Frontal cortex (tissue), 4 donors: ENCODE data around the gene ATG4B. TPM values are rescaled to one million over a fixed set of nuclear protein-coding genes. Genes with fewer than 3 reads are reported as not detected.
"Not testable (repeated sequence)": the region's sequence is repeated elsewhere in the genome, so short reads cannot be mapped to it uniquely, and the experiment has no call there.

Source experiments
- DNase-seq, 2 donors: peaks; one replicate each; pipeline ENCODE4 v3.0.0; 2012; ENCODE audit warnings: low spot score in 2 of 2
- FAIRE-seq: peaks from 2 replicates; lab custom pipeline; 2012; peaks lifted over from hg19 to GRCh38; lab: Jason Lieb, UNC
- total RNA-seq: library from RNA; depleted of rRNA; stranded (reverse); fragments of >200 nt; gene quantifications from one replicate; pipeline ENCODE4 v1.2.3, GENCODE V29; 2014
- donor health status: control.
- donor health status: control.
- donor health status: control.

Gene ATG4B
- total RNA-seq, 1 donor from 2014 or later, result 39.1 TPM

DNA sequence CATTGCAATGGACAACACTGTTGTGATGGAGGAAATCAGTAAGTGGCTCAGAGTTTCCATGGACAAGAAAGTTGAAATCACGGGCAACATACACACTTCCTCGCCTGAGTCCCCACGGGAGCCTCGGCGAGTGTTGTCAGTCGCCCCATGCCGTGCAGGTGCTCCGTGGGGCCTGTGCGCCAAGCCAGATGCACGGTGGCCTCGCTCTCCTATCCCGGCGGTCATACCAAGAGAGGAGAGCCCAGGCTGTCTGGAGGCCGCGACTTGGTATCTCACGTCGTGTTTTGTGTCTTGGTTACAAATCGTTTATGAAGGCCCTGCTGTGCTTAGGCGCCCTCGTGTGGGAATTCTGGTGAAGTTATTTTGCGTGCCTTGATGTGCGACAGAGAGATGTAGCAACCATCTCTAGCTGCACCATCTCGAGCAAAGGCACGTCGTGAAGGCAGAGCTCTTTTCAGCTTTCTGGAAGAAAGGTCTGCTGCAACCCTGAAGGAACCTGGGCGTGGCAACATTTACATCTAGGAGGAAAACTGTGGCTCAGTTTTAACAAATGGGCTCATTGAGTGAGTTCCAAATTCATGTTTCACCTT is 21.8 kb downstream of the ATG4B start:
- FAIRE-seq (no peak), DNase-seq (peak in 1 of 2 donors; percentile 68)

DNA sequence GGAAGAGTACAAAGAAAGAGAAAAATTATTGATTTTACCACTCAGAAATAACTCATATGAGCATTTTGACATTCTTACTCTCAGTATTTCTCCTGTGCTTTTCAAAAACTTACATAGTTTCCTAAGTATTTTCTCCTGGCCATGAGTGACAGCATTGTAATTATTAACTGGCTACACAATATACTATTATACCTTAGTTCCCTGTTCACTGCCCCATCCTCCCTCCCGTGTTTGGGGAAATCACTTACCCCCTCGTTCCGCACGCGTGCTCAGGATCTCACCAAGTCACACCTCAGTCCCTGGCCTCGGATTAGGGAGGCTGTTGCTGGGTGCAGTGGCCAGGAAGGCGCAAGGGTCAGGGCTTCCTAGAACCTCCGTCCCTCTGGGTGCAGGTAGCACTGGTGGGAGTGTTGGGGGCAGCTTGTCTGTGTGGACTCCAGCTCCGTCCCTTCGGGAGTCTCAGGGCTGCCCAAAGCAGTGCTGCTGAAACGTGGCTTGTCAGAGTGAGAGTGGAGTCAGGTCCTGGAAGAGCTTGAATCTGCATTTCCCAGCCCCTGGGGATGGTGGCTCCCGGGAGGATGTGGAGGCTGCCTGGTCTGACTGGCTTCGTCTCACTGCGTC is 23.2 kb downstream of the ATG4B start:
- DNase-seq, result no peak
- no peak for FAIRE-seq

DNA sequence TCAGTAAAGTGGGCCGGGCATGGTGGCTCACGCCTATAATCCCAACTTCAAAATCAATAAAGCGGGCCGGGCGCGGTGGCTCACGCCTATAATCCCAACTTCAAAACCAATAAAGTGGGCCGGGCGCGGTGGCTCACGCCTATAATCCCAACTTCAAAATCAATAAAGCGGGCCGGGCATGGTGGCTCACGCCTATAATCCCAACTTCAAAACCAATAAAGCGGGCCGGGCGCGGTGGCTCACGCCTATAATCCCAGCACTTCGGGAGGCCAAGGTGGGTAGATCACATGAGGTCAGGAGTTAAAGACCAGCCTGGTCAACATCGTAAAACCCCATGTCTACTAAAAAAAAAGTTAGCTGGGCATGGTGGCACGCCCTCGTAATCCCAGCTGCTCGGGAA is 25.2 kb downstream of the ATG4B start:
- FAIRE-seq, result not testable (repeated sequence)

DNA sequence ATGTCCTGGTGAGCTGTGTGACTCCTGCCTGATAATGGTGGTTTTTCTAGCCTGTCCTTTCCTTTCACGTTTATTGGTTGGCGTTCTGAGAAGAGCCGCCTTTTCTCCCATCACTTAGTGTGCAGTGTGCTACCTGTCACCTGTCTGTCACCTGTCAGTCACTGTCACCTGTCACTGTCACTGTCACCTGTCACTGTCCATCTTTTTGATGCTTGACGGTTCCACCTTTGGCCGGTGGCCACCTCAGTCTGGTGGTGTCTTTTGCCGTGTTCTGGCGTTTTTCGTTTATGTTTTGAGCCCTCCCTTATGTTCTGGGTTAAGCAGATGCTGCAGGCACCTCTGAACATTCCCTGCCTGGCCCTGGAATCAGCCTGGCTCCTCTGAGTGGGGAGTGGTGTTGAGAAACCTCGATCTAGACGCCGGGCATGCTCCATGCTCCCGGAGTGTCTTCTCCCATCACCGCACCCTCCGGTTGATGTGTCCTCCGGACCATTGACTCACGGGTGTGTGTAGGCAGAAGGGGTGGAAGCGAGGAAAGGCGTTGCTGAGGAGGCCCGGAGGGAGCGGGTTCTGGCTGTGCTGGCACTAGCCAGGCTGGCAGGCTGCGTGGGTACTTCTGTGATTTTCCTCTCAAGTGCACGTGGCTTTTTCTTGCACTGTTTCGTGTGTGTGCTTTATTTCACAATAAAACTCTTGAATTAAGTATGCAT is 28.4 kb downstream of the ATG4B start:
- DNase-seq (no peak), FAIRE-seq (no peak)

More for the DNA sequence above, 25.2 kb downstream of the ATG4B start:
- not testable (repeated sequence) for DNase-seq

DNA sequence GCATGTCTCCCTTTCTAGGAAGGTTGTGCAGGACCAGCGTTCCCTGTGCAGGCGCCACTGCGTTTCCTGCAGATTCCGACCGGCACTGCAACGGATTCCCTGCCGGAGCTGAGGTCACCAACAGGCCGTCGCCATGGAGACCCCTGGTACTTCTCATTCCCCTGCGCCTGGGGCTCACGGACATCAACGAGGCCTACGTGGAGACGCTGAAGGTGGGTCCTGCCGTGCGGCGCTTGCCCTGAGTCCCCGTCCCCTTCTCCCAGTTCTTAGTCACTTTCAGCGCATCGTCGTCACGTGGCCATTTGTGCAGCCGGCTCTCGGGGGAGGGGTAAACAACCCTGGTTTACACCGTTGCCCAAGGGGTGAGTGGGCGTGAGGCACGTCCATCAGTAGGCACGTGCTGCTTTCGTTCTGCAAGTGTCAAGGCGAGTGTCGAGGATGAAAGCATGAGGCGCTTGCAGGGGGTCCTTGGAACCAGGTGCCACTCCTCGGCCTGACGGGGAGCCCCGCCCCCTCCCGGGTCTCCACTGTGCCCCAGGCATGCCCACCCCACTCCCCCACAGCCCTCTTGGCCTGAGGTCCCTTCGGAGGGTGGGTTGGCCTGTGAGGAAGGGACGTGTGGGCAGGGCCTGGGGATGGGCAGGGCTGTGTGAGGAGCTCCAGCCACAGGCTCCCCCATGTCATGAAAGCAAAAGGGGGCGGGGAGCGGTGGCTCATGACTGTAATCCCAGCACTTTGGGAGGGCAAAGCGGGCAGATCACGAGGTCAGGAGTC is 29.3 kb downstream of the ATG4B start:
- DNase-seq (no peak), FAIRE-seq (no peak)

DNA sequence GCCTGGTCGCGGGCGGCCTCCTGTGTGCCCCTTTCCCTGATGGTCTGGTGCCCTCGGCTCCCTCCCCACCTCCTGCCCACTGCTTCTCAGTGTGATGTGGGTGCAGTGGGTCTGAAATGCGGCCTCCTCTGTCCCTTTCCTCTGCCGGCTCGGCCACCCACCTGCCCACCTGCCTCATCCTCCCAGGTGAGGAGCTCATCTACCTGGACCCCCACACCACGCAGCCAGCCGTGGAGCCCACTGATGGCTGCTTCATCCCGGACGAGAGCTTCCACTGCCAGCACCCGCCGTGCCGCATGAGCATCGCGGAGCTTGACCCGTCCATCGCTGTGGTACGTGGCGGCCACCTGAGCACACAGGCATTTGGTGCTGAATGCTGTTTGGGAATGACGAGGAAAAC is 30.9 kb downstream of the ATG4B start:
- no peak for FAIRE-seq
- DNase-seq, result no peak

DNA sequence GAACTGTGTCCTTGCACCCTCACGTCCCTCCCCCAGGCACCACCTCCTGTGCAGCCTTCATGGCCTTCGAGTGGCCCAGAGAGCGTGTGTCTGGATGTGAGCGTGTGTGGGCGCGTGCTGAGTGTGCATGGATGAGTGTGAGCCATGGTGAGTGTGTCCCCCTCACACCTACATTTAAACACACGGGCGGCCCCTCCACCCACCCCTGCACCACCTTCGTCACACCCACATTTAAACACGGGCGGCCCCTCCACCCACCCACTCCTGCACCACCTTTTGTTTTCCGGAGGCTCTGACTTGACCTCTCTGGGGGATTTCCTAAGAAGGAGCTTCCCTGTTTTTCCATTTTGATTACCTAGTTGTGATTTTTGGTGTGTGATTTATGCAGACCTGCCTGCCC is 31.3 kb downstream of the ATG4B start:
- FAIRE-seq (no peak), DNase-seq (no peak)

DNA sequence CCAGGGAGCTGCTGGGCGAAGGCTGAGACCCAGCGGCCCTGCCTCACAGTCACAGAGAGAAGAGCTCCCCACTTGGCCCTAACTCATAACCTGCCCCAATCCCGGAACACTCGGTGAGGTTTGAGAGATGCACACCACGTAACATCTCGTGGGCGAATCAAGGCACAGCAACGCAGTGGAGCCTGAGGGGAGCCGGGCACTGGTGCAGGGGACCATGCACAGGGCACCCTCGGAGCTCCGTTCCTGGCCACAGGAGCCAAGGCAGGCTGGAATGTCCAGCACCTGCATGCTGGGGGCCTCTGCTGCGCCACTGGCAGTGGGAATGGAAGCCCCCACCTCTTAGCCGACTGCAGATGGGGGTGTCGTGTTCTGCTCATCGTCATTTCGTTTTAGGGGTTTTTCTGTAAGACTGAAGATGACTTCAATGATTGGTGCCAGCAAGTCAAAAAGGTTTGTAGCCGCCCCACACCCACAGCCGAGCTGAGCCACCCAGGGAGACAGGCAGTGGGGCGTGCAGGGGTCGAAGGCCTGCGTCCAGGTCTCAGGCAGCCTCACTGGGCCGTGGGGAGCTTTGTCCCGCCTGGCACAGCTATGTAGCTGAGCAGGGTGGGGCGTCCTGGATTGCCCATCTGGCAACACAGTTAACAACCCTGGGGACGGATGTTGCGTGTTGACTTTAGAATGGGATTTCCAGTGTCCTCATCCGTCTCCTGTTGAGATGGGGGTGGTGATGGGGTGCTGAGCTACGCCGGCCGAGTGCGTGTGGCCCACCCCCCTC is 33.0 kb downstream of the ATG4B start:
- DNase-seq (no peak), FAIRE-seq (no peak)

DNA sequence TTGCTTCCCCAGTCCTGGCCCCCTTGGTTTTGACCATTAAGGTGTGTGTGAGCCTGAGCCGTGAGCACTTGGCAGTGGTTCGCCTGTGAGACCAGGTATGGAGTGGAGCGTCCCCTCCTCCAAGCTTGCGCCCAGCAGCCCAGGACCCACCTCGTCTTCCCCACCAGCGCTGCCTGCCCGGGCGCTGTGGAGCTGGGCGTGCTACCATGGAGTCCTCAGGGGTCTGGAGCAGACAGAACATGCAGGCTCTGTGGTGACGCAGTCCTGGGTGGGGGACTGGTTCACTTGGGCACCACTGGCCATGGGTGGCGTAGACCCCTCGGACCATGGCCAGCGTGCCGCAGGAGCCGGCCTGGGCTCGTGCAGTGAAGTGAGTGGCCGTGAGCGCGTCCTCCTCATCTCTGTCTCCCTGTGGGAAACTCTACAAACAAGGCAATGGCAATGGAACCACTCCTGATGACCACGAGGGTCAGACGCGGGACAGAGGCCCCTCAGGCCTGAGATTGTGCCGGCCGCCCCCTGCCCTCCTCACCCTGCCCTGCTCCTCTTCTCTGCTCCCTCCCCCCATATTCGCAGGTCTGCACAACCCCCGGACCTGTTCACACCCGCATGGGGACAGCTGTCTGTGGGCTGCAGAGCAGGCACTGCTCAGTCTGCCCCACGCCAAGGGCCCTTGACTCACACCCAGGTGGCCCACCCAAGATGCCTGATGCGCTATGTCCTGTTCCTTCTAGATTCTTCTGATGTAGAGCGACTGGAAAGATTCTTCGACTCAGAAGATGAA is 34.2 kb downstream of the ATG4B start:
- FAIRE-seq, result no peak

DNA sequence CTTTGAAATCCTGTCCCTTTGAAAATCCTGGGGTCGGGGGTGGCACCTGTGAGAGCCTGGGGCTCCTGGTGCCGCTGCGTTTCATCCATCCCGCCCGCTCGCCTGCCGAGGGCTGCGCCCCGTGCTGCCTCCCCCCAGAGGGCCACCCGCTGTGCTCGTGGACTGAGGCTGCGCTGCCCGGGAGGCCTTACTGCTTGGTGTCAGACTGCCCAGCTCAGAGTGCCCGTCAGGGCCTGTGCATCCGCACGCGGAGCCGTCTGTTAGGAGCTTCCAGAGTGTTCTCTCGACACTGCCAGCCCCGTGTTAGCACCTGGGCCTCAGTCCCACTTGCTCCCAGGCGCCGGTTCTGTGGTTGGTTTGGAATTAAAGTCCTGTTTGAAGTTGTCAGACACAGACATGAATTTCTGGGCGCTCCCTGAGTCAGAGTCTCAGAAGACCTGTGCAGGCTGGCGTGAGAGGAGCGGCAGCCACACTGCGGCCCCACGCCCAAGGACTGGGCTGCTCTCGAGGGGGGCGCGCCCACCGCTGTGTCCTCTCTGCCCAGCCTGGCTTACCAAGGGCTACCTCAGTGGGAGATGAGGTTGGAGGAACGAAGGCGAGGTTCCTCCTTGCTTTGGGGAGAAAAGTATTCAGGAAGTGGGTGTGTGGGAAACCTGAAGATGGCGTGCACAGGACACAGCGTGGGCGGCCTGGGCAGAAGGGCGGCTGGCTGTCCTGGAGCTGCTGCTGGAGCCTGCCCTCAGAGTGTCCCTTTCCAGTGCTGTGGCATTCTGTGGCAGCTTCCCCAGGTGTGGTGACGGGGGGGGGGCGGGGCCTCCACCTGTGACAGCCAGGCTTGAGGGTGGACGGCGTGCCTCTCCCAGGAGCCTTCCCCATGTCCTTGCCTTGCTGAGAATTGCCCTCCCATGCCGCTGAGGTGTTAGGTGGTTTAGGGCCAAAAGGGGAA is 35.0 kb downstream of the ATG4B start:
- FAIRE-seq (no peak), DNase-seq (no peak)

More for the DNA sequence above, 34.2 kb downstream of the ATG4B start:
- no peak for DNase-seq

DNA sequence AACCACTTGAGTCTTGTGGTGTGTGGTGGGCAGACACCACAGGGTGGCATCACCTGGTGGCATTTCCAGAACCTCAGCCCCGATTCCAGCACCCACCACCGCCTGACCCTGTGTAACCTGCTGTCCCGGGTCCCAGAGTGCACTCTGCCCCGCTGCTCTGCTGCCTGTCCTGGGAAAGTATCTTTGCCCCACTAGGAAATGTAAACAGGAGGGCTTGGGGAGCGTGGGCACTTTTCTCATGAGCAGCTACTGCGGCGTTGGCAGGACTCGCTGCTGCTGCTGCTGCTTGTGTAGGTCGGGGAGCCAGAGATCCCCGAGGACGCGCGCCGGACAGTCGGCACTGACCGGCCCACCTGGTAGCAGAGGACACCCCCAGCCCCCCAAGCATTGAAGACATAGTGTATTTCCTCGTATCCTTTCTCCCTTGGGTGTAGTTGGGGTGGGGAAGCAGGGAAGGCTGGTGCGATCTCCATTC is 35.7 kb downstream of the ATG4B start:
- DNase-seq (no peak), FAIRE-seq (no peak)

DNA sequence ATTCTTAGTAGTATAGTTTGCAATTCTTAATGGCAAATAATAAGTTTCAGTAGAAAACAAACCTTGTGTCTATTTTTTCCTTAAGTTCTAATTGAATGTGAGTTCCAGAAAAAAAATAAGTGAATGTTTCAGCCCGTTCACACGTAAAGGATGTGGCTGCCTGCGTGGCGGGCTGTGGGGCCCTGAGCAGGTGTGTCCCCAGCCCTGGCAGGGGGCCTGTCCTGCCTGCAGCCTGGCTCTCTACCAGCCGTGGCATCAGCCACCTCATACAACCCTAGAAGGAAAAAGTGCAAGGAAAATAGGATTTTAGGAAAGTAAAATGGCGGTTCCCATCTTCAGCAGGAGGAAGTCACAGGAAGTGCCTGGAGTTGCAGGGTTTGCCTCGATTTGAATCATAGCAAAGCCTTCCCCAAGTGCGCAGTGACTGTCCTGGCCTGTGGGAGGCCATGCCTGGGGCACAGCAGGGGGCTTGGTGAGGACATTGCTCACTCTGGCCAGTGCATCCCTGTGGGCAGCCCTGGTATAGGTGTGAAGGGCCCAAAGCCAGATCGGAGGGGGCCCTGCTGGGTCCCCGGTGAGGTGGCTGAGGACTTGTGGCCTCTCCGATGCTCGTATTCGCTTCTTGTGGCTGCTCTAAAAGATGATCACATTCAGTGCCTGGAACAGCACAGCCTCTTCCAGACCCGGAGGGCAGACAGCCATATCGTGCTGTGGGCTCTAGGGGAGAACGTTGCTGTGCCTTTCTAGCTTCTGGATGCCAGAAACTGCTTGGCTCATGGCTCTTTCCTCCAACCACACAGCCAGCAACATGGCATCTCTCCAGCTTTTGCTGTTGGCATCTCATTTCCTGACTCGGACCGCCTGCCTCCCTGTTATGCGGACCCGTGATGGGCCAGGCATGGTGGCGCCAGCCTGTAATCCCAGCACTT is 36.6 kb downstream of the ATG4B start:
- no peak for DNase-seq
- no peak for FAIRE-seq

DNA sequence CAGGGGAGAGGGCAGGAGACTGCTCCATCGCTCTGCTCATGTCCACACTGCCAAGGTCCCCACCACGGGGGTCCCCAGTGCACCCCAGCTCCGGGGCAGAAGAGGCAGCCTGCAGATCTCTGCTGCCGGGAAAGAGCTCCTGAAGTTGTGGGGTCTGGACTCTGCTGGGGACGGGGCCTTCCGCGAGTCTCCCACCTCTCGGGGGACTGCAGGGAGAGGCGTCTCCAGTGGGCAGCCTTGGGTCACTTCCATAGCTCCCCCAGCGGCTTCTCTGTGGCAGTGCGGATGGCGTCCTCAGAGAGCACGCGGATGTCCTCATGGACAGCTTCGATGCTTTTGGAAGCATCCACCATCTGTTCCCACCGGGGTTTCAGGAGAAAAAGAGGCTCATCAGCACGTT is 38.4 kb downstream of the ATG4B start:
- FAIRE-seq (no peak), DNase-seq (no peak)

DNA sequence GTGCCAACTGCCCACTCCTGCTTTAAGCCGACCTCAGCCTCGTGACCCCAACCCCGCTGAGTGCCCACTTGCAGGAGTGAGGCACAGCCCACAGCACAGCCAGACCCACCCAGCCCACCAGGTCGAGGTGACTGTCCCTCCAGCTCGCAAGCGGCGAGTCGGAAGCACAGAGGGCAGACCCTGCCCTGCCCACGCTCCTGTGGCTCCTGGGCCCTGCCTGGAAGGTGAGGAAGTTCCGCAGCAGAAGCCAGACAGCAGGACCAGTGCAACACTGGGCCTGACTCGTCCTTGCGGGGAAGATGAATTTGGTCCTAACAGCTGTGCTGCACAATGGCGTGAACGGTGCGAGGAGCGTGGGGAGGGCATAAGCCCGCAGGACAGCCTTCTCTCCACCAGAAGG is 39.2 kb downstream of the ATG4B start:
- DNase-seq (no peak), FAIRE-seq (no peak)

DNA sequence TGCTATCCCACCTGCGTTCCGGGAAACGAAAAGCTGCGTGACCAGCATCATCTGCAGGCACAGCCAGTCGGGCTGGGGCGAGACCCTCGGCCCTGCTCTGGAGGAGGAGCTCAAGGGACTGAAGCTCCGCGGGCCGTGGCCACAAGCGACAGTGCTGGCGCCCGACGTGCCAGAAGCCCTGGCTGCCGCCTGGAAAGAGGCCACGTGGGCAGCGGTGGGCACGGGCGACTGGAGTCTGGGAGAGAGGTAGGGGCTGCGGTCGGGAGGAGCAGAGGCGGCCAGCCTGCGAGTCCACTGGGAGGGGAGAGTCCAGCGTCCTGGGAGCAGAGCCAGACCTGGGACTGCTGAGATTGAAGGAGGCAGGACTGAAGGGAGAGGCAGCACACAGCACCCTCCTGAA is 39.9 kb downstream of the ATG4B start:
- no peak for FAIRE-seq
- DNase-seq, result no peak

DNA sequence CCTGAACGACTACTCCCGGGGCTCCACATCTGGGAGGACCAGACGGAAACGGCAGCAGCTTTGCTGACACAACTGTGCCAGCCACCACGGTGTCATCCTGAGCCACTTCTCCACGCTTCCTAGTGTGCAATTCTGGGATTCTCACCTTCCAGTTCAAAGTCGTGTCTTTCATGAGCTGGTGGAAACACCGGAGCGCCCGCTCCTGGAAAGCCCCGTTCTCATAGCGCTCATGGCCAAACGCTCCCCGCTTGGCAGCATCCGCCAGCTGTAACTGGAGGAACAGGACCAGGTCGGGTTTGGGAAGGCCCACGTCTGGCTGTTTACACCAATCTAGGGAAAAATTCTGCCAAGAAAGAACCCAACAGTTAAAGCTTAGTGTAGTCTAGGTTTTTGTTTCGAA is 40.8 kb downstream of the ATG4B start:
- DNase-seq (no peak), FAIRE-seq (no peak)
